ENCODE results near the gene CARD9.

DNA sequence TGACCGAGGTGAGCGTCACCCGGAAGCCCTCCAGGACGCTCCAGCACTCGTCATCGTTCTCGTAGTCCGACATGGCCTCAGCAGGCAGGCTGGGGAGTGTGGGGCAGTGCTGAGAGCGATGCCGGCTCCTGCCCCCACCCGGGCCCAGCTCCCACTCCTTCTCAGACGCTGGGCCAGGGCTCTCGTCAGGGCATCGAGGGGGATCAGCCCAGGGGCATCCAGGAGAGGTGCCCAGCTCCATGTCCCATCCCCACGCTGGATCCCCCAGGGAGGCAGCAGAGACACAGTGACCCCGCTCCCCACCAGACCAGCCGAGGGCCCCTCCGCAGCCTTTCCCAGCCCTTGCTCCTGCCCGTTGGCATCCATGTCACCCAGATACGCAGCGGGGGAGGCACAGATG lies 1.5 kb downstream of the CARD9 start:
- TF ChIP-seq EZH2 (IDR thresholded peaks at IDR 0.05; ENCODE audit: borderline replicate concordance, low read length): no peak
- TF ChIP-seq, protein P1, sequence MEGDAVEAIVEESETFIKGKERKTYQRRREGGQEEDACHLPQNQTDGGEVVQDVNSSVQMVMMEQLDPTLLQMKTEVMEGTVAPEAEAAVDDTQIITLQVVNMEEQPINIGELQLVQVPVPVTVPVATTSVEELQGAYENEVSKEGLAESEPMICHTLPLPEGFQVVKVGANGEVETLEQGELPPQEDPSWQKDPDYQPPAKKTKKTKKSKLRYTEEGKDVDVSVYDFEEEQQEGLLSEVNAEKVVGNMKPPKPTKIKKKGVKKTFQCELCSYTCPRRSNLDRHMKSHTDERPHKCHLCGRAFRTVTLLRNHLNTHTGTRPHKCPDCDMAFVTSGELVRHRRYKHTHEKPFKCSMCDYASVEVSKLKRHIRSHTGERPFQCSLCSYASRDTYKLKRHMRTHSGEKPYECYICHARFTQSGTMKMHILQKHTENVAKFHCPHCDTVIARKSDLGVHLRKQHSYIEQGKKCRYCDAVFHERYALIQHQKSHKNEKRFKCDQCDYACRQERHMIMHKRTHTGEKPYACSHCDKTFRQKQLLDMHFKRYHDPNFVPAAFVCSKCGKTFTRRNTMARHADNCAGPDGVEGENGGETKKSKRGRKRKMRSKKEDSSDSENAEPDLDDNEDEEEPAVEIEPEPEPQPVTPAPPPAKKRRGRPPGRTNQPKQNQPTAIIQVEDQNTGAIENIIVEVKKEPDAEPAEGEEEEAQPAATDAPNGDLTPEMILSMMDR (IDR thresholded peaks at IDR 0.05; ENCODE audit: low read length): no peak

All from OCI-LY1 (cell line).